Ishikawa (cell line): ENCODE results near the gene TAF3.

ENCODE experiments used
- CEBPB ChIP-seq: IDR thresholded peaks from 2 replicates; pipeline ENCODE4 v1.6.1; 2012
- CREB1 ChIP-seq: IDR thresholded peaks from 2 replicates; pipeline ENCODE4 v1.6.1; 2012; ENCODE audit warnings: low read depth
- EGR1 ChIP-seq: IDR thresholded peaks from 2 replicates; pipeline ENCODE4 v1.6.1; 2012
- EP300 ChIP-seq: IDR thresholded peaks from 2 replicates; pipeline ENCODE4 v1.6.1; 2012; ENCODE audit warnings: borderline replicate concordance
- FOXM1 ChIP-seq: IDR thresholded peaks from 2 replicates; pipeline ENCODE4 v1.6.1; 2012; ENCODE audit warnings: low read depth, borderline replicate concordance
- MAX ChIP-seq: IDR thresholded peaks from 2 replicates; pipeline ENCODE4 v1.6.1; 2012
- NFIC ChIP-seq: IDR thresholded peaks from 2 replicates; pipeline ENCODE4 v1.6.1; 2012
- RAD21 ChIP-seq: IDR thresholded peaks from 2 replicates; pipeline ENCODE4 v1.6.1; 2012; ENCODE audit warnings: low read depth
- TAF1 ChIP-seq: IDR thresholded peaks from 2 replicates; pipeline ENCODE4 v1.6.1; 2012; ENCODE audit warnings: low read depth, mild to moderate bottlenecking
- TCF12 ChIP-seq: IDR thresholded peaks from 2 replicates; pipeline ENCODE4 v1.6.1; 2012; ENCODE audit warnings: low read depth
- TEAD4 ChIP-seq: IDR thresholded peaks from 2 replicates; pipeline ENCODE4 v1.6.1; 2012
- USF1 ChIP-seq: IDR thresholded peaks from 2 replicates; pipeline ENCODE4 v1.6.1; 2012
- YY1 ChIP-seq: IDR thresholded peaks from 2 replicates; pipeline ENCODE4 v1.6.1; 2012; ENCODE audit warnings: low read depth
- ZBTB7A ChIP-seq: IDR thresholded peaks from 2 replicates; pipeline ENCODE4 v1.6.1; 2012; ENCODE audit warnings: low read depth
- TF ChIP-seq, protein P1 (sequence below): IDR thresholded peaks from 2 replicates; pipeline ENCODE4 v1.6.1; 2012; ENCODE audit warnings: low read depth, mild to moderate bottlenecking

The TAF3 gene

GRCh38 chr10:8034466-8035005 is 216.2 kb downstream of the TAF3 start:
- no peak for TF ChIP-seq TAF1
- TF ChIP-seq CEBPB: no peak

GRCh38 chr10:8035006-8035640 is 216.8 kb downstream of the TAF3 start:
- TF ChIP-seq CEBPB (no peak), EP300 (no peak), TEAD4 (no peak), YY1 (no peak), FOXM1 (no peak), ZBTB7A (no peak), NFIC (no peak), EGR1 (no peak), RAD21 (no peak), USF1 (no peak), TAF1 (no peak)
- TF ChIP-seq, protein P1, sequence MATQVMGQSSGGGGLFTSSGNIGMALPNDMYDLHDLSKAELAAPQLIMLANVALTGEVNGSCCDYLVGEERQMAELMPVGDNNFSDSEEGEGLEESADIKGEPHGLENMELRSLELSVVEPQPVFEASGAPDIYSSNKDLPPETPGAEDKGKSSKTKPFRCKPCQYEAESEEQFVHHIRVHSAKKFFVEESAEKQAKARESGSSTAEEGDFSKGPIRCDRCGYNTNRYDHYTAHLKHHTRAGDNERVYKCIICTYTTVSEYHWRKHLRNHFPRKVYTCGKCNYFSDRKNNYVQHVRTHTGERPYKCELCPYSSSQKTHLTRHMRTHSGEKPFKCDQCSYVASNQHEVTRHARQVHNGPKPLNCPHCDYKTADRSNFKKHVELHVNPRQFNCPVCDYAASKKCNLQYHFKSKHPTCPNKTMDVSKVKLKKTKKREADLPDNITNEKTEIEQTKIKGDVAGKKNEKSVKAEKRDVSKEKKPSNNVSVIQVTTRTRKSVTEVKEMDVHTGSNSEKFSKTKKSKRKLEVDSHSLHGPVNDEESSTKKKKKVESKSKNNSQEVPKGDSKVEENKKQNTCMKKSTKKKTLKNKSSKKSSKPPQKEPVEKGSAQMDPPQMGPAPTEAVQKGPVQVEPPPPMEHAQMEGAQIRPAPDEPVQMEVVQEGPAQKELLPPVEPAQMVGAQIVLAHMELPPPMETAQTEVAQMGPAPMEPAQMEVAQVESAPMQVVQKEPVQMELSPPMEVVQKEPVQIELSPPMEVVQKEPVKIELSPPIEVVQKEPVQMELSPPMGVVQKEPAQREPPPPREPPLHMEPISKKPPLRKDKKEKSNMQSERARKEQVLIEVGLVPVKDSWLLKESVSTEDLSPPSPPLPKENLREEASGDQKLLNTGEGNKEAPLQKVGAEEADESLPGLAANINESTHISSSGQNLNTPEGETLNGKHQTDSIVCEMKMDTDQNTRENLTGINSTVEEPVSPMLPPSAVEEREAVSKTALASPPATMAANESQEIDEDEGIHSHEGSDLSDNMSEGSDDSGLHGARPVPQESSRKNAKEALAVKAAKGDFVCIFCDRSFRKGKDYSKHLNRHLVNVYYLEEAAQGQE: no peak

- TF ChIP-seq TCF12 (no peak), ZBTB7A (no peak), CEBPB (no peak), TAF1 (no peak), EGR1 (no peak), YY1 (no peak), FOXM1 (no peak), USF1 (no peak), EP300 (no peak), CREB1 (no peak), MAX (no peak), TEAD4 (no peak), NFIC (no peak), RAD21 (no peak)
- TF ChIP-seq, protein P1: no peak
Measured at GRCh38 chr10:8035641-8036470, 217.6 kb downstream of the TAF3 start.

- no peak for TF ChIP-seq ZBTB7A
- TF ChIP-seq RAD21: no peak
- no peak for TF ChIP-seq EP300
- no peak for TF ChIP-seq USF1
- no peak for TF ChIP-seq TAF1
- no peak for TF ChIP-seq YY1
- no peak for TF ChIP-seq EGR1
- no peak for TF ChIP-seq TEAD4
- no peak for TF ChIP-seq FOXM1
- no peak for TF ChIP-seq CEBPB
- TF ChIP-seq CREB1: no peak
Measured at GRCh38 chr10:8036506-8037198, 218.3 kb downstream of the TAF3 start.

DNA sequence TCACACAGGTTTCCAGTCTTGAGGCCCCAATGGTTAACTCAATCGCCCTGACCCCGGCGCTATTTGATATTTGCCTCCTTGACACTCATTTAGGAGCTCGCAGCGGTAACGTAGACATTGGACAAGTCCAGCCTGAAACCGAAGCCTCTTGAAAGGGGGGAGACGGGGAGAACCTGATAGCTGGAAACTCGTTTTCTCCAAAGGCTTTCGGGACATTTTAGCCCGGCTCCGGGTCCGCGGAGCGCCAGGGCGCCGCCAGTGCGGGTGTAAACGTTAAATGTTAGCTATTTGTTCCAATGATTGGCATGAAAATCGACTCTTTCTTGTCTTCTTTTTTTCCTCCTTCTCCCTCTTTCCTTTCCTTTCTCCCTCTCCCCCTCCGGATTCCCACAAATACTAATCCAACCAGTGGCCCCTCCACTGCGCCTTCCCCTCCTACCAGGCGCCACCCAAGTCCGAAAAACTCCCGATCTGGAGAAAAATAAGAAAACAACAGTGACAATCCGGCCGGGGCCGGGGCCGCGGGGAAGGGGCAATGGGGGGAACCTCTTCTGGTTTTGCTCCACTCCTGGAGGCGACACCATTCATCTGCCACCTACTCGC is 219.0 kb downstream of the TAF3 start:
- TF ChIP-seq RAD21 (no peak), TEAD4 (no peak), EP300 (no peak), NFIC (no peak)
- TF ChIP-seq, protein P1: no peak
